SK-N-SH (cell line): Measurements from ENCODE around the gene PYGB. TPM values are rescaled to one million over a fixed set of nuclear protein-coding genes. Genes with fewer than 3 reads are reported as not detected.

Experiments
- CTCF ChIA-PET: fragments of 300-600, 350-600 bp; formaldehyde crosslinking; extraction: SDS; loops from one replicate; lab custom pipeline; 2021; lab: Yijun Ruan, JAX
- POLR2A ChIA-PET: fragments of 350-600 bp; sonication (Branson Sonifier 250); formaldehyde crosslinking; extraction: SDS; loops from one replicate; lab custom pipeline; 2020; ENCODE audit warnings: antibody characterized with exemption, inconsistent platforms; lab: Yijun Ruan, JAX
- DNase-seq: peaks from one replicate; pipeline ENCODE4 v3.0.0; 2012
- H2AFZ ChIP-seq: fragments of 200-600 bp; sonication (generic); 2 replicates; pipeline ENCODE4 v1.8.1; 2016; ENCODE audit warnings: antibody characterized with exemption, mild to moderate bottlenecking, low read depth
- H3F3A ChIP-seq: fragments of 200-600 bp; sonication (generic); replicated peaks from 2 replicates; pipeline ENCODE3; 2016; ENCODE audit warnings: antibody characterized with exemption, mild to moderate bottlenecking; ENCODE audit not compliant: insufficient read depth
- H3K27ac ChIP-seq, 2 experiments: fragments of 200-500 bp in 1 of 2; fragments of 200-600 bp in 1 of 2; sonication (Bioruptor generic) in 1 of 2; sonication (generic), shearing (Covaris generic) in 1 of 2; 2 replicates each; pipeline versions ENCODE4 v1.5.1 to v1.6.1; 2014 to 2016; ENCODE audit warnings: low read depth in 2 of 2, inconsistent platforms in 1 of 2, low read length in 1 of 2, mild to moderate bottlenecking in 1 of 2, mixed read lengths in 1 of 2
- H3K27me3 ChIP-seq: fragments of 200-600 bp; sonication (generic), shearing (Covaris generic); 2 replicates; pipeline ENCODE4 v1.6.1; 2016; ENCODE audit warnings: mixed run types; ENCODE audit not compliant: insufficient read depth
- H3K36me3 ChIP-seq, 2 experiments: fragments of 200-500 bp in 1 of 2; fragments of 200-600 bp in 1 of 2; sonication (Bioruptor generic) in 1 of 2; sonication (generic) in 1 of 2; replicated peaks in 1 of 2; 2 replicates each; pipeline versions ENCODE3 to v1.5.1; 2014 to 2016; ENCODE audit warnings: low read length in 1 of 2, mild to moderate bottlenecking in 1 of 2; ENCODE audit not compliant: insufficient read depth in 2 of 2, control insufficient read depth in 1 of 2
- H3K4me1 ChIP-seq, 2 experiments: fragments of 200-500 bp in 1 of 2; fragments of 200-600 bp in 1 of 2; sonication (Bioruptor generic) in 1 of 2; sonication (generic), shearing (Covaris generic) in 1 of 2; 2 replicates each; pipeline versions ENCODE4 v1.5.1 to v1.6.1; 2014 to 2016; ENCODE audit warnings: low read depth in 1 of 2, low read length in 1 of 2, mixed run types in 1 of 2; ENCODE audit not compliant: insufficient read depth in 2 of 2, control insufficient read depth in 1 of 2
- H3K4me2 ChIP-seq: fragments of 200-600 bp; sonication (generic), shearing (Covaris generic); 2 replicates; pipeline ENCODE4 v1.6.1; 2017; ENCODE audit warnings: mixed run types
- H3K4me3 ChIP-seq, 2 experiments: fragments of 200-500 bp in 1 of 2; fragments of 200-600 bp in 1 of 2; sonication (Bioruptor generic) in 1 of 2; sonication (generic), shearing (Covaris generic) in 1 of 2; 2 replicates each; pipeline versions ENCODE4 v1.5.1 to v1.8.1; 2014 to 2016; ENCODE audit warnings: low read depth in 2 of 2, inconsistent platforms in 1 of 2, low read length in 1 of 2, mild to moderate bottlenecking in 1 of 2, mixed read lengths in 1 of 2, moderate library complexity in 1 of 2
- H3K79me2 ChIP-seq: fragments of 200-600 bp; sonication (generic); 2 replicates; pipeline ENCODE4 v1.8.1; 2017; ENCODE audit warnings: mild to moderate bottlenecking; ENCODE audit not compliant: insufficient read depth
- H3K9ac ChIP-seq: fragments of 200-600 bp; sonication (generic); 2 replicates; pipeline ENCODE4 v1.6.1; 2017; ENCODE audit warnings: mixed run types
- H3K9me2 ChIP-seq: fragments of 200-600 bp; sonication (generic); 2 replicates; pipeline ENCODE4 v1.6.1; 2017; ENCODE audit warnings: mixed run types
- H3K9me3 ChIP-seq: fragments of 200-600 bp; sonication (generic); 2 replicates; pipeline ENCODE4 v1.6.1; 2017; ENCODE audit warnings: mixed run types, mild to moderate bottlenecking, moderate library complexity
- H4K20me1 ChIP-seq: fragments of 200-600 bp; sonication (generic); 2 replicates; pipeline ENCODE4 v1.6.1; 2017; ENCODE audit warnings: mild to moderate bottlenecking, mixed run types; ENCODE audit not compliant: insufficient read depth
- ELF1 ChIP-seq: IDR thresholded peaks from 2 replicates; pipeline ENCODE4 v1.4.0; 2012
- EP300 ChIP-seq, 2 experiments: IDR thresholded peaks; 2 replicates each; pipeline versions ENCODE4 v1.4.0 to v1.6.1; 2012; ENCODE audit warnings: borderline replicate concordance in 1 of 2, low read depth in 1 of 2, low read length in 1 of 2
- EZH2phosphoT487 ChIP-seq: fragments of 200-600 bp; sonication (generic); IDR thresholded peaks from 2 replicates; pipeline ENCODE4 v1.6.1; 2017; ENCODE audit warnings: low read depth, mixed run types, mild to moderate bottlenecking, antibody characterized with exemption, moderate library complexity, borderline replicate concordance
- FOXJ3 ChIP-seq: sonication (generic); formaldehyde crosslinking; IDR thresholded peaks from 2 replicates; pipeline ENCODE4 v1.5.1; 2020; ENCODE audit warnings: mild to moderate bottlenecking, missing genetic modification reagents
- GABPA ChIP-seq: IDR thresholded peaks from 2 replicates; pipeline ENCODE4 v1.4.0; 2012; ENCODE audit warnings: low read depth, mild to moderate bottlenecking
- IRF3 ChIP-seq: fragments of 150-350 bp; IDR thresholded peaks from 2 replicates; pipeline ENCODE4 v1.6.1; 2016; ENCODE audit warnings: mild to moderate bottlenecking, low read depth, low read length
- JUND ChIP-seq: IDR thresholded peaks from 2 replicates; pipeline ENCODE4 v1.4.0; 2012
- MAX ChIP-seq: IDR thresholded peaks from 2 replicates; pipeline ENCODE4 v1.4.0; 2012; ENCODE audit warnings: low read depth
- PBX3 ChIP-seq: IDR thresholded peaks from 2 replicates; pipeline ENCODE4; 2012
- POLR2AphosphoS5 ChIP-seq: IDR thresholded peaks from 2 replicates; pipeline ENCODE4 v1.6.1; 2012; ENCODE audit warnings: low read depth, low read length
- REST ChIP-seq: IDR thresholded peaks from 2 replicates; pipeline ENCODE4 v1.6.1; 2012; ENCODE audit warnings: mild to moderate bottlenecking, low read depth, low read length, moderate library complexity
- RFX5 ChIP-seq: IDR thresholded peaks from 2 replicates; pipeline ENCODE4 v1.6.1; 2012; ENCODE audit warnings: mild to moderate bottlenecking, improper control_type of control experiment, low read length
- RXRA ChIP-seq: IDR thresholded peaks from 2 replicates; pipeline ENCODE4 v1.4.0; 2012; ENCODE audit warnings: low read depth, mild to moderate bottlenecking, borderline replicate concordance
- SIN3A ChIP-seq: IDR thresholded peaks from 2 replicates; pipeline ENCODE4 v1.6.1; 2012; ENCODE audit warnings: low read depth, mild to moderate bottlenecking, low read length, moderate library complexity, borderline replicate concordance
- TAF1 ChIP-seq: IDR thresholded peaks from 2 replicates; pipeline ENCODE4 v1.6.1; 2012; ENCODE audit warnings: low read depth, mild to moderate bottlenecking, low read length, moderate library complexity, borderline replicate concordance
- TEAD4 ChIP-seq: IDR thresholded peaks from 2 replicates; pipeline ENCODE4 v1.4.0; 2012; ENCODE audit warnings: mild to moderate bottlenecking, borderline replicate concordance; ENCODE audit not compliant: insufficient read depth
- USF2 ChIP-seq: fragments of 150-350 bp; IDR thresholded peaks from 2 replicates; pipeline ENCODE4 v1.6.1; 2017; ENCODE audit warnings: antibody characterized with exemption, low read length, low read depth, borderline replicate concordance
- YY1 ChIP-seq: IDR thresholded peaks from 2 replicates; pipeline ENCODE4 v1.4.0; 2012; ENCODE audit warnings: low read depth, mild to moderate bottlenecking
- ZBTB33 ChIP-seq: IDR thresholded peaks from 2 replicates; pipeline ENCODE4 v1.4.0; 2012; ENCODE audit warnings: low read depth, borderline replicate concordance
- WGBS: methylation state at CpG from one replicate; pipeline ENCODE4 v1.1.6; 2017; ENCODE audit warnings: low lambda C conversion rate; 5-methylcytosine and 5-hydroxymethylcytosine counted together
- polyA plus RNA-seq, 3 experiments: library from polyadenylated mRNA; depleted of rRNA; stranded (reverse); fragments of >200 nt; gene quantifications; 2 replicates each; pipeline ENCODE4 v1.2.3, GENCODE V29; 2012

Gene PYGB
- polyA plus RNA-seq, 1 of the 3 experiments (the other 2 are of a cell fraction): 35.8 TPM

- TF ChIP-seq PBX3 (0 out of 2 replicates have a peak, but pooled peaks have one; percentile 2), RXRA (no peak), MAX (peak; percentile 41; the same call in 1 of the 2 replicates), RFX5 (no peak), YY1 (no peak), GABPA (no peak), TEAD4 (no peak), TAF1 (no peak), USF2 (no peak), IRF3 (no peak), SIN3A (0 out of 2 replicates have a peak, but pooled peaks have one; percentile 20), EP300 (IDR thresholded peaks at IDR 0.05; ENCODE audit: borderline replicate concordance in 1 of 2, low read depth in 1 of 2, low read length in 1 of 2) (no peak), ELF1 (no peak), JUND (no peak)
- TF ChIP-seq, all 33 proteins: peak for 6
These were observed 826 bp upstream of the PYGB start (continued) for GRCh38 chr20:25247000-25247517.

GRCh38 chr20:25247518-25247955, 348 bp upstream of the PYGB start:
- WGBS: 0% methylated on average over 7 of the region's 37 CpGs

More at GRCh38 chr20:25247518-25247955, 348 bp upstream of the PYGB start:
- DNase-seq: no peak
- Histone ChIP-seq H3K27ac (peak overlapping the region in 1 of 2 experiments; percentile 86; a peak in 3 of 4 replicates), H3K9me2 (no peaks in the 10 kb centered on the region), H3K27me3 (no peaks in the 10 kb centered on the region), H3F3A (peaks cover 14% of the 10 kb centered on the region), H3K4me2 (peak overlapping the region; percentile 98), H3K9ac (peak overlapping the region; percentile 74), H3K4me1 (peaks cover 11 to 40% of the 10 kb centered on the region in 2 experiments), H4K20me1 (peaks cover 34% of the 10 kb centered on the region), H3K9me3 (no peaks in the 10 kb centered on the region), H3K79me2 (peaks cover 42% of the 10 kb centered on the region), H3K36me3 (peaks cover 3 to 13% of the 10 kb centered on the region in 2 experiments), H2AFZ (peak overlapping the region; percentile 89), H3K4me3 (peak overlapping the region; percentile 70 to 92)
- TF ChIP-seq POLR2AphosphoS5 (no peak), GABPA (no peak), REST (no peak), FOXJ3 (CRISPR knock-in tag) (no peak), ZBTB33 (no peak), EP300 (IDR thresholded peaks at IDR 0.05; ENCODE audit: borderline replicate concordance in 1 of 2, low read depth in 1 of 2, low read length in 1 of 2) (no peak), EZH2phosphoT487 (no peak), ELF1 (no peak), MAX (no peak)
- ChIA-PET CTCF (interaction anchor here (0.7 to 6.4 kb wide), 15 partner anchors 10 to 253 kb away, joined by 3 to 28 read pairs (median 4); partner anchors contain the start of gene ENTPD6), POLR2A (interaction anchor here (0.8 to 3.1 kb wide), 6 partner anchors 10 to 53 kb away, joined by 3 to 14 read pairs (median 4); partner anchors contain the start of gene ENTPD6)
